ENCODE results near the gene EDN3.
"Not testable (repeated sequence)": the region's sequence is repeated elsewhere in the genome, so short reads cannot be mapped to it uniquely, and the experiment has no call there.

Gene EDN3

GRCh38 chr20:59335377-59335776 lies 35.0 kb downstream of the EDN3 start:
- no peak for DNase-seq (ENCODE audit: low read depth in 3 of 3)

- DNase-seq (ENCODE audit: low read depth in 3 of 3) = no peak
These were observed 36.1 kb downstream of the EDN3 start for GRCh38 chr20:59336540-59336939.

DNA sequence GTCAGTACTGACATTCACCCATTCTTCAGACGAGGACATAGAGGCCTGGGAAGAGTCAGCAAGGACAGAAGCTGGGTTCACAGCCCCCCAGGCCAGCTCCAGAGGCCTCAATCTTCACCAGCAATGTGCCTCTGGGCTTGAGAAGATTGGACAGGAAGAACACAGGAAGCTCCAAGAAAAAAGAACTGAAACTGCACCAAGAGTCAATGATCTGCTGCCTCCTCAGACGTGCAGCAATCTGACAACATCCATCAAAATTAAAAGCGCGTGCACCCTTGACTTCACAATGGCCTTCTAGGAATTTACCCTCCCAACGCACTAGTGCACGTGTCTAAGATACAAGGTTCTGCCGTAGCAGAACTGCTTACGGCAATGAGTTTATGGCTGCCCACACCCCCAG lies 38.0 kb downstream of the EDN3 start:
- DNase-seq (ENCODE audit: low read depth in 3 of 3) = not testable (repeated sequence)

GRCh38 chr20:59340201-59340885 lies 39.9 kb downstream of the EDN3 start:
- no peak for DNase-seq (ENCODE audit: low read depth in 3 of 3)

- DNase-seq (ENCODE audit: low read depth in 3 of 3) = not testable (repeated sequence)
These were observed 41.0 kb downstream of the EDN3 start for GRCh38 chr20:59341285-59342022.

- no peak for DNase-seq (ENCODE audit: low read depth in 3 of 3)
These were observed 41.9 kb downstream of the EDN3 start for GRCh38 chr20:59342023-59342957.

GRCh38 chr20:59346061-59346460 lies 45.6 kb downstream of the EDN3 start:
- no peak for DNase-seq (ENCODE audit: low read depth in 3 of 3)

- DNase-seq (ENCODE audit: low read depth in 3 of 3) = no peak
These were observed 48.9 kb downstream of the EDN3 start for GRCh38 chr20:59349277-59349676.

DNA sequence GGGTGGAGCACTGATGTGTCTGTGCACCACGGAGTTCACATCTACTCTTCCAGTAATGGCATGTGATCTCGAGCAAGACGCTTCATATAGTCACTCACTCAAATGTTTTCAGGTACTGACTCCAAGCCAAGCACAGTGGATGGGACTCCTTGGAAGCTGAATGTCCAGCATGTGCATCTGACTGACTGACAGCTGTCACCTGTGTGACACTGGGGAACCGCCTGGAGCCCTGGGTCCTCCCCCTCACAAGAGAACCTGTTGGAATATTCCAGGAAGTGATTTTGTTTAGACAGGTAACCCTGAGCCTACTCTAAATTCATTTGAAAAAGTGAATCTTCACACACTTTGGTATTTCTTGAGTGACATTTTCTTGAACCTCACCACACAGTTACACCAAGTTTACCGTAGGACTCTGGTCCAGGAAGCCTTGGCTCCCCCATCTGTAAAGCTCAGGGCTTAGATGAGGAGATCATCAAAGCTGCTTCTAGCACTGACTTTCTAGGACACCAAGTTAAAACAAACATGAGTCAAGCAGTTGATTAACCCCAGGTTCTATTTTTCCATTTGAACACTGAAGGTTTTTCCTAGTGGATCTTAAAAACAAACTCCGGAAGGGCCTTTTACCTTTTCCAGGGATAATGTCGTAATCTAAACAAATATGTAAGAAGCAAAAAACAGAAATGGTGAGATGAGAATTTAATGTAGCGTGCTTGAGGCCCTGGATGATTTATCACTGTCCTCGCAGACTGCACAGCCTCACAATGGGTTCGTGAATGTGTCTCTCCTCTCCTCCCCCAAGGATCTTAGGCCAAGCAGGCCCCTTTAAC lies 50.1 kb downstream of the EDN3 start:
- DNase-seq (ENCODE audit: low read depth in 3 of 3) = no peak

DNA sequence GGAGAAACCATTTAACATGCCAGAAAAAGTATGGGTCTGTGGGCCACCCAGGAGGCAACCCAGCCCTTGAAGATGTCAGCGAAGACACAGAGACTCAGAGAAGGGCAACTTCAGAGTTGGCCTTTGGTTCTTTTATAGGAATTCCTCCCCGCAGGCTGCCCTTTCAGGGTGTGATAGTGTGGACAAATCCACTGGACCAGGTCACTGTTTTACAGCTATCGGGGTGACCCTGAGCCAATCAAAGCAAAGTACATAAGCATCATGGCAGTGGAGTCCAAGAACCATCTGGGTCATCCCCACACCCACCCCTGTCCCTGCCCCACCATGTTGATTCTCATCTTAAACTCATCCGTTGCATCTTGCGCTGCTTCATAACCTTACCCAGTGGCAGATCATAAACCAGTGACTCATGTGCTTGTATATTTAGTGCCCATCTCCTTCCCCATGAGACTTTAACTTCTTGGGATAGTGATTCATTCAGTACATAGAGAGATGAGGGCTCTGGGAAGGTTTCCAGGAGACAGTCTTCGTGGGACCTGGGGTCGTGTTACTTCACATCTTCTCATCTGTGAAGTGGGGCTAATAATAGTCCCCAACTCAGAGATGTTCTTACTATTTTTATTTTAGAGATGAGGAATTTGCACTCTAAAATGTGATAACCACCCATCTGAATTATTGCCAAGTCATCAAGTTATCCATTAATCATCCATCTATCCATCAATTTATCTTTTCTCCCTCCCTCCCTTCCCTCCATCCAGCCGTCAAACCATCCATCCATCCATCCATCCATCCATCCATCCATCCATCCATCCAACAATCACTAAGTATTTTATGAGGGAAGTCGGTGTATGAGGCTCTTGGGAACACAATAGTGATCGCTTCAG lies 51.0 kb downstream of the EDN3 start:
- DNase-seq (ENCODE audit: low read depth in 3 of 3) = no peak

- DNase-seq (ENCODE audit: low read depth in 3 of 3) = no peak
These were observed 52.1 kb downstream of the EDN3 start for GRCh38 chr20:59352541-59352940.

DNA sequence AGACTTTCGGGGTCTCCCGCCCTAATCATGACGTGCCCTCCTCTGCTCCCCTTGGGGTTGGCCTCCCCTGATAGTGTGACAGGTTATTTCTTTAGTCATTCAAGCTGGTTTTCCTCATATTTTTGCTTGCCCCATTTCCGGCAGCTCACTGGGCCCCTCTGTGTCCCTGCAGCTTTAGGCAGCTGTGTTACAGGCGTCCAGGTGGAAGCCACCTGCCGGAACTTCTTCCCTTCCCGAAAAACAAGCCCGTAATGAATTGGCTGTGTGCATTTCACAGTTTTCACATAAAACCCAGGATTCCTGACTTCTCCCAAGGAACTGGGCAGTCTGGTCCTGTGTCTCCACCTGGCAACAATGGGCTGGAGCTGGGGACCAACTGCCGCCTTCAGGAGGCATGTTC lies 52.6 kb downstream of the EDN3 start:
- no peak for DNase-seq (ENCODE audit: low read depth in 3 of 3)

- DNase-seq (ENCODE audit: low read depth in 3 of 3) = no peak
These were observed 54.0 kb downstream of the EDN3 start for GRCh38 chr20:59354460-59354859.

DNA sequence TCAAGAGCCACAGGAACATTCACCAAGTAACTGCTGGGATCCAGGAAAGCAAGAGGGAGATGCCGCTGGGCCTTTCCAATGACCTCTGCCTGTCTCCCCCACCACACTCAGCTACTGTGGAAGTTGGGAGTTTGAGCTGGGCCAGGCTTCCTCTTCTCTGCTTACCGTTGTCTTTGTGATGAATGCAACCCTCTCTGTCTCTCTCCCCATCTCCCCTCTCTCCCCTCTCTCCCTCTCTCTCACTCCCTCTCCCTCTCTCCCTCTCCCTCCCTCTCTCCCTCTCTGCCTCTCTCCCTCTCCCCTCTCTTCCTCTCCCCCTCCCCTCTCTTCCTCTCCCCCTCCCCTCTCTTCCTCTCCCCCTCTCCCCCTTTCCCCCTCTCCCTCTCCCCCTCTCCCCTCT lies 54.8 kb downstream of the EDN3 start:
- DNase-seq (ENCODE audit: low read depth in 3 of 3) = no peak

- no peak for DNase-seq (ENCODE audit: low read depth in 3 of 3)
These were observed 56.3 kb downstream of the EDN3 start for GRCh38 chr20:59356662-59357165.

GRCh38 chr20:59358793-59359192 lies 58.4 kb downstream of the EDN3 start:
- DNase-seq (ENCODE audit: low read depth in 3 of 3) = not testable (repeated sequence)

DNA sequence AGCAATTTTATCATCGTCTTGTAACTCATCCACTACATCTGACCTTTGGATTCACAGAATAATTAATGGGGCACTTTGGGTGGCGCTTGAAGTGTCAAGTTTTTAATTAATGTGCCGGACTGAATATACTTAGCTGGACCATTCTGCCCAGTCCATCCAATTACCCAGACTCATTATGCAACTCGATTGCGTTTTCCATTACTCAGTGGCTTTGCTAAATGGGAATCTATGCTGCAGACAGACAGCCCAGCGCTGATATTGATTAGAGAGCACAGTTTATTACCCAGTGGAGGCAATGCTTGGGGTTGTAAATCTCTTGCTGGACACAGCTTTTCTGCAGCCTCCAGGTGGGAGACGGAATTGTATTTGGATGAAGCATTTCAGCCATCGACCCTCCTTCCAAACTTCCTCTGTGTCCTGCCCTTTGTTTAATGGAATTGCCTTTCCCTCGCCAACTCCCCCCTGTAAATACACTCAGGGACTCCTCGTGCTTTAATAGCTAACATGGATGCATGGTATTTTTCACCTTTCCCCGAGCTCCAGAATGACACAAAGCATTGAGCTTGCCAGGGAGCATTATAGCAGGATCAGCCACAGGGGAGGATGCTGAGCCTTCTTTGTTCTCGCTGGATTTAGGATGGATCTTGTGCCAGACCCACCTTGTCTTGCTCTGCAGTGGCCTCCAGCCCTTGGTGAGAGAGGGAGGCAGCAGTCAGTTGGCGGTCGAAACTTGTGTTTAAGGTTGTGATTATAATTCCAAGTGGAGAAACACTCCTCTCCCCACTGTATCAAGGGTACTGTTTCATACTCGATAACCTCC lies 59.7 kb downstream of the EDN3 start:
- no peak for DNase-seq (ENCODE audit: low read depth in 3 of 3)

DNA sequence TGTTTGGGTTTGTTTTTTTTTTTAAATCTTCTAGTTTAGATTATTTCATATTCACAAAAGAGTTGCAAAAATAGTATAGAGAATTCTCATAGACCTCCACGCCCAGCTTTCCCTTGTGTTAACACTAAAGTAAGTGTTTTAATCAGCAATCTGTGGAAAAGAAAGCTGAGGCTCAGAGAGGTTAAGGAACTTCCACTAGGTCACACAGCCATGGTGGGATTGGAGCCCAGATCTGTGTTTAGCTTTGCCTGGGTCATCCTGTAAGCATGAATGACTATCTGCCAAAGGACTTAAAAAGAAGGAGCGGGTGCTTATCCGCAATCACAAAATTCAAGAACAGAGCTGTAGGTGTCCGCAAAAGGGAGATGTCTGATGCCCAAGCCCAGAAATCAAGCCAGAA lies 60.5 kb downstream of the EDN3 start:
- no peak for DNase-seq (ENCODE audit: low read depth in 3 of 3)

DNA sequence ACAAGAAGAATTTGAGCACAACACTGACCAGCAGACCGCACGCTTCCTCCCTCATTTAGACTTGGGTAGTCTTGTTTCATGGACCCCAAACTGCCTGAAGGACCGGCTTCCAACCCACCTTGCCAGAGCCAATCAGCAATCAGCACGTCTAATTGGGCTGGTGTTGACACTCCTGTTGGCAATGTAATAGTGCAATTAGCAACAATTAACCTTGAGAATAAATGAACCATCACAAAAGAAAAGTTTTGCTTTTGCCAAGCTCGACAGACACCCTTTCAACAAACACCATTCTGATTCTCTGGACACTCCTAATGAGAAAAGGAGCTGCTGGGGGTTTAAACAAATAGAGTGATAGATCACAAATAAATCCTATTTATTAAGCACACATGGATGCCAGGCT lies 61.0 kb downstream of the EDN3 start:
- DNase-seq (ENCODE audit: low read depth in 3 of 3) = no peak
